ENCODE data around the gene TTK. TPM values are rescaled to one million over a fixed set of nuclear protein-coding genes. Genes with fewer than 3 reads are reported as not detected.

The TTK gene
- total RNA-seq, 1 donor from 2014 or later = 32.1 TPM

- no peak for DNase-seq (ENCODE audit: extremely low spot score, unreplicated experiment)
- H3K4me3 Mint-ChIP-seq = no peak overlapping the region
- no peak for TF ChIP-seq CTCF (conservative IDR thresholded peaks at IDR 0.05)
Observed at GRCh38 chr6:79993012-79993910, 11.2 kb upstream of the TTK start.

GRCh38 chr6:79993911-79994309, 10.5 kb upstream of the TTK start:
- TF ChIP-seq CTCF (conservative IDR thresholded peaks at IDR 0.05) = no peak
- Mint-ChIP-seq H3K27ac (no peak overlapping the region), H3K4me3 (no peak overlapping the region), H3K27me3 (peaks cover 4% of the 10 kb centered on the region), H3K36me3 (no peaks in the 10 kb centered on the region), H3K9me3 (no peaks in the 10 kb centered on the region), H3K4me1 (ENCODE audit: unreplicated experiment) (no peaks in the 10 kb centered on the region)
- DNase-seq (ENCODE audit: extremely low spot score, unreplicated experiment) = no peak

More at GRCh38 chr6:79993012-79993910, 11.2 kb upstream of the TTK start:
- Mint-ChIP-seq H3K27ac (no peak overlapping the region), H3K36me3 (no peaks in the 10 kb centered on the region), H3K27me3 (peaks cover 4% of the 10 kb centered on the region), H3K9me3 (no peaks in the 10 kb centered on the region), H3K4me1 (ENCODE audit: unreplicated experiment) (no peaks in the 10 kb centered on the region)

- DNase-seq (ENCODE audit: extremely low spot score, unreplicated experiment) = no peak
- Mint-ChIP-seq H3K9me3 (no peaks in the 10 kb centered on the region), H3K4me1 (ENCODE audit: unreplicated experiment) (no peaks in the 10 kb centered on the region), H3K4me3 (no peak overlapping the region), H3K36me3 (no peaks in the 10 kb centered on the region), H3K27me3 (peaks cover 4% of the 10 kb centered on the region), H3K27ac (no peak overlapping the region)
- TF ChIP-seq CTCF (conservative IDR thresholded peaks at IDR 0.05) = no peak
Observed at GRCh38 chr6:79997728-79998127, 6.7 kb upstream of the TTK start.

- H3K27ac Mint-ChIP-seq = no peak overlapping the region
- H3K4me1 Mint-ChIP-seq (ENCODE audit: unreplicated experiment) = peaks cover 22% of the 10 kb centered on the region
- TF ChIP-seq CTCF (conservative IDR thresholded peaks at IDR 0.05) = no peak
- no peaks in the 10 kb centered on the region for H3K9me3 Mint-ChIP-seq
- no peak overlapping the region for H3K4me3 Mint-ChIP-seq
- no peaks in the 10 kb centered on the region for H3K36me3 Mint-ChIP-seq
- no peaks in the 10 kb centered on the region for H3K27me3 Mint-ChIP-seq
- DNase-seq (ENCODE audit: extremely low spot score, unreplicated experiment) = no peak
Observed at GRCh38 chr6:80001337-80001736, 3.1 kb upstream of the TTK start.

- H3K4me1 Mint-ChIP-seq (ENCODE audit: unreplicated experiment) = peaks cover 22% of the 10 kb centered on the region
- peak overlapping the region; percentile 92 for H3K4me3 Mint-ChIP-seq
- peak overlapping the region; percentile 95 for H3K27ac Mint-ChIP-seq
- TF ChIP-seq CTCF (conservative IDR thresholded peaks at IDR 0.05) = no peak
- H3K9me3 Mint-ChIP-seq = no peaks in the 10 kb centered on the region
- no peak for DNase-seq (ENCODE audit: extremely low spot score, unreplicated experiment)
- H3K27me3 Mint-ChIP-seq = no peaks in the 10 kb centered on the region
- H3K36me3 Mint-ChIP-seq = no peaks in the 10 kb centered on the region
Observed at GRCh38 chr6:80003826-80004172, 650 bp upstream of the TTK start.
